Endodermal cell (in vitro differentiated cells): ENCODE data around the gene EMSY. TPM values are rescaled to one million over a fixed set of nuclear protein-coding genes. Genes with fewer than 3 reads are reported as not detected.

ENCODE experiments used
- DNase-seq: peaks from one replicate; pipeline ENCODE4 v3.0.0-alpha.2; 2017
- H3K27ac ChIP-seq: 2 replicates; pipeline ENCODE4 v1.5.1; 2013; ENCODE audit warnings: mild to moderate bottlenecking, low read depth, low read length, moderate library complexity
- H3K27me3 ChIP-seq: 2 replicates; pipeline ENCODE4 v1.6.1; 2013; ENCODE audit warnings: mild to moderate bottlenecking, low read length, moderate library complexity; ENCODE audit not compliant: insufficient read depth, control insufficient read depth, poor library complexity, severe bottlenecking
- H3K36me3 ChIP-seq: 2 replicates; pipeline ENCODE4 v1.7.0; 2013; ENCODE audit warnings: mild to moderate bottlenecking, low read length, moderate library complexity; ENCODE audit not compliant: control insufficient read depth, insufficient read depth
- H3K4me1 ChIP-seq: one replicate; pipeline ENCODE4 v1.7.0; 2013; ENCODE audit warnings: low read length; ENCODE audit not compliant: control insufficient read depth, insufficient read depth
- H3K4me3 ChIP-seq: 2 replicates; pipeline ENCODE4 v1.5.1; 2013; ENCODE audit warnings: mild to moderate bottlenecking, low read length, moderate library complexity
- H3K9ac ChIP-seq: 2 replicates; pipeline ENCODE4 v1.6.1; 2013; ENCODE audit warnings: mild to moderate bottlenecking, low read length, moderate library complexity; ENCODE audit not compliant: poor library complexity, severe bottlenecking; ENCODE audit errors: extremely low read depth
- H3K9me3 ChIP-seq: 2 replicates; pipeline ENCODE4 v1.6.1; 2013; ENCODE audit warnings: mild to moderate bottlenecking, low read length, moderate library complexity; ENCODE audit not compliant: control insufficient read depth
- H3K27ac Mint-ChIP-seq: 2 replicates; pipeline ENCODE4 v1.8.0; 2020; ENCODE audit warnings: mixed read lengths
- H3K27me3 Mint-ChIP-seq: 2 replicates; pipeline ENCODE4 v1.8.0; 2021; ENCODE audit warnings: mild to moderate bottlenecking, mixed read lengths; ENCODE audit not compliant: insufficient read depth
- H3K36me3 Mint-ChIP-seq: 2 replicates; pipeline ENCODE4 v1.8.0; 2020; ENCODE audit warnings: low read depth, mixed read lengths
- H3K4me1 Mint-ChIP-seq: 2 replicates; pipeline ENCODE4 v1.8.0; 2020; ENCODE audit warnings: mixed read lengths
- H3K4me3 Mint-ChIP-seq: 2 replicates; pipeline ENCODE4 v1.8.0; 2020; ENCODE audit warnings: mild to moderate bottlenecking, moderate library complexity, mixed read lengths
- H3K9me3 Mint-ChIP-seq: 2 replicates; pipeline ENCODE4 v1.8.0; 2020; ENCODE audit warnings: mild to moderate bottlenecking, mixed read lengths
- WGBS, 2 experiments: methylation state at CpG; one replicate each; pipeline versions ENCODE4 v1.1.5 to v1.1.7; 2013; ENCODE audit warnings: missing lambda C conversion rate in 2 of 2, mixed read lengths in 1 of 2; ENCODE audit not compliant: insufficient coverage in 1 of 2, insufficient read length in 1 of 2; 5-methylcytosine and 5-hydroxymethylcytosine counted together
- total RNA-seq, 2 donors: library from RNA; stranded (reverse); fragmentation: NEBNext Ultra II Directional in 1 of 2; extraction: Animal tissue kit (Norgen Biotek cat#: 25700) in 1 of 2; gene quantifications; 2 replicates in 1 of 2; 3 replicates in 1 of 2; pipeline ENCODE4 v1.2.1, GENCODE V29; 2021
- TF ChIP-seq, protein P1 (sequence below): fragments of 200-600 bp; sonication (generic); conservative IDR thresholded peaks from 2 replicates; pipeline ENCODE4 v1.5.0; 2021; ENCODE audit warnings: antibody characterized with exemption, mild to moderate bottlenecking

The EMSY gene
- total RNA-seq, 2 donors from 2014 or later, result 27.4 to 35.5 TPM

GRCh38 chr11:76462317-76462716 is 17.5 kb downstream of the EMSY start:
- Mint-ChIP-seq H3K27ac (no peak overlapping the region), H3K27me3 (no peaks in the 10 kb centered on the region), H3K4me1 (peaks cover 16% of the 10 kb centered on the region), H3K9me3 (no peaks in the 10 kb centered on the region), H3K36me3 (peaks cover 46% of the 10 kb centered on the region), H3K4me3 (no peak overlapping the region)
- Histone ChIP-seq H3K27me3 (no peaks in the 10 kb centered on the region), H3K36me3 (peaks cover 49% of the 10 kb centered on the region), H3K27ac (no peak overlapping the region), H3K4me1 (no peaks in the 10 kb centered on the region), H3K4me3 (no peak overlapping the region), H3K9ac (no peak overlapping the region), H3K9me3 (no peaks in the 10 kb centered on the region)
- TF ChIP-seq, protein P1, sequence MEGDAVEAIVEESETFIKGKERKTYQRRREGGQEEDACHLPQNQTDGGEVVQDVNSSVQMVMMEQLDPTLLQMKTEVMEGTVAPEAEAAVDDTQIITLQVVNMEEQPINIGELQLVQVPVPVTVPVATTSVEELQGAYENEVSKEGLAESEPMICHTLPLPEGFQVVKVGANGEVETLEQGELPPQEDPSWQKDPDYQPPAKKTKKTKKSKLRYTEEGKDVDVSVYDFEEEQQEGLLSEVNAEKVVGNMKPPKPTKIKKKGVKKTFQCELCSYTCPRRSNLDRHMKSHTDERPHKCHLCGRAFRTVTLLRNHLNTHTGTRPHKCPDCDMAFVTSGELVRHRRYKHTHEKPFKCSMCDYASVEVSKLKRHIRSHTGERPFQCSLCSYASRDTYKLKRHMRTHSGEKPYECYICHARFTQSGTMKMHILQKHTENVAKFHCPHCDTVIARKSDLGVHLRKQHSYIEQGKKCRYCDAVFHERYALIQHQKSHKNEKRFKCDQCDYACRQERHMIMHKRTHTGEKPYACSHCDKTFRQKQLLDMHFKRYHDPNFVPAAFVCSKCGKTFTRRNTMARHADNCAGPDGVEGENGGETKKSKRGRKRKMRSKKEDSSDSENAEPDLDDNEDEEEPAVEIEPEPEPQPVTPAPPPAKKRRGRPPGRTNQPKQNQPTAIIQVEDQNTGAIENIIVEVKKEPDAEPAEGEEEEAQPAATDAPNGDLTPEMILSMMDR, result no peak
- DNase-seq, result no peak

- no peak overlapping the region for H3K9ac ChIP-seq
- Mint-ChIP-seq H3K9me3 (no peaks in the 10 kb centered on the region), H3K4me3 (no peak overlapping the region), H3K36me3 (peaks cover 36% of the 10 kb centered on the region), H3K27ac (peak overlapping the region; percentile 29), H3K27me3 (no peaks in the 10 kb centered on the region), H3K4me1 (peaks cover 12% of the 10 kb centered on the region)
- no peak overlapping the region for H3K4me3 ChIP-seq
- no peak for DNase-seq
- WGBS, 2 experiments, result 94% methylated on average over 4 of the region's 4 CpGs; no CpG with 5 or more reads in 1 of the 2 experiments
- TF ChIP-seq, protein P1, result no peak
- no peaks in the 10 kb centered on the region for H3K27me3 ChIP-seq
- no peaks in the 10 kb centered on the region for H3K4me1 ChIP-seq
- H3K36me3 ChIP-seq, result peaks cover 41% of the 10 kb centered on the region
- no peaks in the 10 kb centered on the region for H3K9me3 ChIP-seq
- H3K27ac ChIP-seq, result no peak overlapping the region
These were observed 20.9 kb downstream of the EMSY start for GRCh38 chr11:76465701-76466100.

DNA sequence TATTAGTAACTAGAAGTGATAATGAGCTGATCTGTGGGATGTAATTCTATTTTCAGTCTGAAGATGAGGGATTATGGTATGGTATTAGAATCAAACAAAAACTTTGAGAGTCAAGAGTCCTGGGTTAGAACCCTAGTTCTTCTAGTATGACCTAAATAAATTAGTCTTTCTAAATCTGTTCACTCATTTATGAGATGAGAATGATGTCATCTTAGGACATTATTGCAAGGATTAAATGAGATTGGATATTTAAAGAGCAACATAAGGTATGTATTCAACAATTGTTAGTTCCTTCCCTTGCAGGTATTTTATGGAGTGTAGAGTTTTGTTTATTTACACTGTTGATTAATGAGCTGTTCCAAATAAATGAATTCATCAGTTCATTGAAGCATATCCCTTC is 21.8 kb downstream of the EMSY start:
- Histone ChIP-seq H3K27me3 (no peaks in the 10 kb centered on the region), H3K9me3 (no peaks in the 10 kb centered on the region), H3K9ac (no peak overlapping the region), H3K4me1 (no peaks in the 10 kb centered on the region), H3K27ac (no peak overlapping the region), H3K4me3 (no peak overlapping the region), H3K36me3 (peaks cover 38% of the 10 kb centered on the region)
- Mint-ChIP-seq H3K4me3 (no peak overlapping the region), H3K36me3 (peaks cover 32% of the 10 kb centered on the region), H3K4me1 (peaks cover 12% of the 10 kb centered on the region), H3K9me3 (no peaks in the 10 kb centered on the region), H3K27ac (no peak overlapping the region), H3K27me3 (no peaks in the 10 kb centered on the region)
- TF ChIP-seq, protein P1, result no peak
- DNase-seq, result no peak
